Duodenal mucosa (tissue), 2 donors: ENCODE results near the gene MAP4K4.

Source experiments
- H3K27ac ChIP-seq: one replicate; pipeline ENCODE4 v1.7.0; 2013; ENCODE audit warnings: low read depth, low read length
- H3K27me3 ChIP-seq, 2 donors: one replicate each; pipeline ENCODE4 v1.7.0; 2013; ENCODE audit warnings: low read length in 2 of 2, control low read depth in 1 of 2; ENCODE audit not compliant: insufficient read depth in 2 of 2, control insufficient read depth in 1 of 2
- H3K36me3 ChIP-seq, 2 donors: one replicate each; pipeline ENCODE4 v1.7.0; 2013; ENCODE audit warnings: low read length in 2 of 2, control low read depth in 1 of 2; ENCODE audit not compliant: insufficient read depth in 2 of 2, control insufficient read depth in 1 of 2
- H3K4me1 ChIP-seq, 2 donors: one replicate each; pipeline ENCODE4 v1.7.0; 2013; ENCODE audit warnings: low read length in 2 of 2, control low read depth in 1 of 2; ENCODE audit not compliant: insufficient read depth in 2 of 2, control insufficient read depth in 1 of 2
- H3K4me3 ChIP-seq, 2 donors: one replicate each; pipeline ENCODE4 v1.7.0; 2013; ENCODE audit warnings: low read length in 2 of 2, low read depth in 1 of 2
- H3K9ac ChIP-seq, 2 donors: one replicate each; pipeline ENCODE4 v1.7.0; 2013; ENCODE audit warnings: low read length in 2 of 2, low read depth in 1 of 2
- H3K9me3 ChIP-seq, 2 donors: one replicate each; pipeline ENCODE4 v1.7.0; 2013; ENCODE audit warnings: low read length in 2 of 2, control low read depth in 1 of 2; ENCODE audit not compliant: control insufficient read depth in 1 of 2

Gene MAP4K4

GRCh38 chr2:101676674-101677073 is 20.8 kb upstream of the MAP4K4 start:
- H3K27ac ChIP-seq, result no peak overlapping the region
- H3K4me3 ChIP-seq, result no peak overlapping the region
- H3K36me3 ChIP-seq, result no peaks in the 10 kb centered on the region

GRCh38 chr2:101677658-101678057 is 19.8 kb upstream of the MAP4K4 start:
- H3K9ac ChIP-seq, result no peak overlapping the region
- H3K27ac ChIP-seq, result no peak overlapping the region
- no peaks in the 10 kb centered on the region for H3K27me3 ChIP-seq
- no peaks in the 10 kb centered on the region for H3K4me1 ChIP-seq
- H3K36me3 ChIP-seq, result no peaks in the 10 kb centered on the region
- no peak overlapping the region for H3K4me3 ChIP-seq
- H3K9me3 ChIP-seq, result peaks cover 0 to 3% of the 10 kb centered on the region in 2 donors

More at GRCh38 chr2:101676674-101677073, 20.8 kb upstream of the MAP4K4 start:
- Histone ChIP-seq H3K4me1 (no peaks in the 10 kb centered on the region), H3K9me3 (peaks cover 0 to 13% of the 10 kb centered on the region in 2 donors), H3K9ac (no peak overlapping the region), H3K27me3 (no peaks in the 10 kb centered on the region)

GRCh38 chr2:101678379-101678778 is 19.1 kb upstream of the MAP4K4 start:
- H3K9ac ChIP-seq, result no peak overlapping the region
- H3K27ac ChIP-seq, result no peak overlapping the region
- H3K36me3 ChIP-seq, result no peaks in the 10 kb centered on the region
- H3K4me1 ChIP-seq, result no peaks in the 10 kb centered on the region
- H3K27me3 ChIP-seq, result no peaks in the 10 kb centered on the region
- no peaks in the 10 kb centered on the region for H3K9me3 ChIP-seq
- H3K4me3 ChIP-seq, result no peak overlapping the region

GRCh38 chr2:101679037-101679726 is 18.3 kb upstream of the MAP4K4 start:
- Histone ChIP-seq H3K9ac (no peak overlapping the region), H3K27ac (no peak overlapping the region), H3K4me3 (no peak overlapping the region), H3K27me3 (no peaks in the 10 kb centered on the region), H3K4me1 (no peaks in the 10 kb centered on the region), H3K36me3 (no peaks in the 10 kb centered on the region), H3K9me3 (no peaks in the 10 kb centered on the region)

- H3K4me1 ChIP-seq, result no peaks in the 10 kb centered on the region
- H3K27ac ChIP-seq, result no peak overlapping the region
- no peaks in the 10 kb centered on the region for H3K36me3 ChIP-seq
- no peaks in the 10 kb centered on the region for H3K9me3 ChIP-seq
- H3K4me3 ChIP-seq, result no peak overlapping the region
- H3K9ac ChIP-seq, result no peak overlapping the region
- H3K27me3 ChIP-seq, result no peaks in the 10 kb centered on the region
These were observed 17.6 kb upstream of the MAP4K4 start for GRCh38 chr2:101679801-101680487.

GRCh38 chr2:101682311-101682710 is 15.2 kb upstream of the MAP4K4 start:
- H3K27ac ChIP-seq, result no peak overlapping the region
- H3K36me3 ChIP-seq, result no peaks in the 10 kb centered on the region
- no peak overlapping the region for H3K4me3 ChIP-seq
- H3K9ac ChIP-seq, result no peak overlapping the region
- H3K27me3 ChIP-seq, result no peaks in the 10 kb centered on the region
- H3K4me1 ChIP-seq, result no peaks in the 10 kb centered on the region
- H3K9me3 ChIP-seq, result no peaks in the 10 kb centered on the region

- Histone ChIP-seq H3K9me3 (no peaks in the 10 kb centered on the region), H3K36me3 (no peaks in the 10 kb centered on the region), H3K4me1 (peaks cover 0 to under 1% of the 10 kb centered on the region in 2 donors), H3K27me3 (no peaks in the 10 kb centered on the region), H3K9ac (no peak overlapping the region), H3K27ac (no peak overlapping the region), H3K4me3 (no peak overlapping the region)
These were observed 13.2 kb upstream of the MAP4K4 start for GRCh38 chr2:101684313-101684712.

- Histone ChIP-seq H3K4me1 (peaks cover 3 to 8% of the 10 kb centered on the region in 2 donors), H3K36me3 (no peaks in the 10 kb centered on the region), H3K27me3 (no peaks in the 10 kb centered on the region), H3K27ac (no peak overlapping the region), H3K9ac (no peak overlapping the region), H3K4me3 (no peak overlapping the region), H3K9me3 (no peaks in the 10 kb centered on the region)
These were observed 9.2 kb upstream of the MAP4K4 start for GRCh38 chr2:101688261-101688660.

GRCh38 chr2:101689114-101689825 is 8.2 kb upstream of the MAP4K4 start:
- no peak overlapping the region for H3K9ac ChIP-seq
- no peaks in the 10 kb centered on the region for H3K36me3 ChIP-seq
- no peaks in the 10 kb centered on the region for H3K9me3 ChIP-seq
- no peaks in the 10 kb centered on the region for H3K27me3 ChIP-seq
- H3K4me1 ChIP-seq, result peaks cover 3 to 8% of the 10 kb centered on the region in 2 donors
- H3K4me3 ChIP-seq, result no peak overlapping the region
- no peak overlapping the region for H3K27ac ChIP-seq

GRCh38 chr2:101690547-101691152 is 6.9 kb upstream of the MAP4K4 start:
- H3K4me1 ChIP-seq, result peaks cover 3 to 8% of the 10 kb centered on the region in 2 donors
- H3K27ac ChIP-seq, result no peak overlapping the region
- H3K9ac ChIP-seq, result no peak overlapping the region
- H3K27me3 ChIP-seq, result no peaks in the 10 kb centered on the region
- no peak overlapping the region for H3K4me3 ChIP-seq
- no peaks in the 10 kb centered on the region for H3K9me3 ChIP-seq
- no peaks in the 10 kb centered on the region for H3K36me3 ChIP-seq
